A549 treated with AZD9567 at 1 μM for 4 hours (cell line): ENCODE measurements around the gene PUS7L. TPM values are rescaled to one million over a fixed set of nuclear protein-coding genes. Genes with fewer than 3 reads are reported as not detected.

Experiments used
- total RNA-seq: library from RNA; stranded (reverse); fragments of 200-300 nt; extraction: Qiagen RNA extraction; gene quantifications from 5 replicates; pipeline ENCODE4 v1.2.3, GENCODE V29; 2022; ENCODE audit not compliant: insufficient read depth

PUS7L gene
- total RNA-seq = 3.4 to 7.2 TPM (median 4.2 TPM) in 5 replicates

GRCh38 chr12:43758728-43759563, at the start of gene PUS7L, which contains the start of gene IRAK4:
TSS of gene PUS7L (minus strand) at chr12:43758790. CDS start at chr12:43755245, 3,545 bp downstream.
TSS of gene IRAK4 (plus strand) at chr12:43758951. CDS start at chr12:43768112, 9,161 bp downstream.

DNA sequence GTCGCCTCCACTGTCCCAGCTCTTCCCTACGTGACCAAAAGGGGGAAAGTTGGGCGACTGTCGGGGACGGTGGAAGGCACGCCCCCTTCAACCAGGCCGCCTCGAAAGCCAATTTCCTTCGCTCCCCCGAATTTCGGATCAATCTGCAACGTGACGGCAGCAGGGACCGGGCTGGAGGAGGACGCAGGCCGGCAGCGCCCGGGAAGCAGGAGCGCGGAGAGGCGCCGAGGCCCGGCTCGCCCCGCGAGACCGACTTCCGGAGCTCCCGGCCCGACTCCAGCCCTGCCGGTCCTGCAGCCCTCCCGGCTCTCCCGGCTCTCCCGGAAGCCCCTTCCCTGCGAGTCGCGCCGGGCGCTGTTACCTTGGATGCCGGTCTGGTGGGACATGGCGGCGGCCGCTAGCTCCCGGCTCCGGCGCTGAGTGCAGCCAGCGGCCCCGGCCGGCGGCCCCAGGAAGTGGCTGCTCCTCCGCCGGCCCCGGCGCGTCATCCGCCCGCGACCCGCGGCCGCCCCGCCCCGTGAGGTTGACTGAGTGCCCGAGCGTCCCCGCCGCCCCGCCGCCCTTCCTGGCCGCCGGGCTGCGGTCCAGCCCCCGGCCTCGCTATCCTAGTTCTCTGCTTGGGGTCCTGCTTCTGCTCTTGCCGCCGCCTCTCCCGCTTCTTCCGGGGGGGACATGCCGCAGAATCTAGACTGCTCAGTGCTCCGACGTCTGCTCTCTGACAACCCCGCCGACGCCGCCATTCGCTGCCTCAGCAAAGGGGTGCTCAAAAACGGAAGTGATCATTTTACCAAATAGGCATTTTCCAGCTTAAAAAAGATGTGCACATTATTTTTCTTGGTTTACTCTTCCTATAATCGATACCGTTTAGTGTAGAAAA, 47.5 kb upstream of the PUS7L start, which contains the start of gene TWF1:
Gene TWF1, minus strand, starts transcription at position 458 of the 877 bp plus-strand sequence. Its CDS starts 72 bp downstream, at position 386.

Other genes starting within 250 kb of the PUS7L start
- not detected in 5 replicates for gene ADAMTS20, start 206.6 kb downstream of the PUS7L start, total RNA-seq
- gene IRAK4, start 161 bp upstream of the PUS7L start, total RNA-seq = 3.4 to 4.9 TPM (median 4.1 TPM) in 5 replicates
- gene TWF1, start 47.5 kb upstream of the PUS7L start, total RNA-seq = 68.3 to 83.3 TPM (median 73.8 TPM) in 5 replicates
- gene TMEM117, start 77.3 kb upstream of the PUS7L start, total RNA-seq = 1.5 to 2.8 TPM (median 2.1 TPM) in 5 replicates